Loucy (cell line): ENCODE measurements around the gene IL9.

Source experiments
- H2AFZ ChIP-seq: fragments of 200-600 bp; sonication (generic); 2 replicates; pipeline ENCODE4 v1.6.0; 2016; ENCODE audit warnings: antibody characterized with exemption, mild to moderate bottlenecking, low read length, moderate library complexity
- H3F3A ChIP-seq: fragments of 200-600 bp; 2 replicates; pipeline ENCODE4 v1.6.0; 2016; ENCODE audit warnings: antibody characterized with exemption, low read depth, mild to moderate bottlenecking
- H3K27me3 ChIP-seq: fragments of 200-600 bp; sonication (generic); 2 replicates; pipeline ENCODE4 v1.6.1; 2014; ENCODE audit warnings: low read length, mild to moderate bottlenecking; ENCODE audit not compliant: insufficient read depth, poor library complexity, severe bottlenecking
- H3K36me3 ChIP-seq: fragments of 200-600 bp; sonication (generic); 2 replicates; pipeline ENCODE4 v1.6.1; 2016; ENCODE audit warnings: low read length; ENCODE audit not compliant: insufficient read depth
- H3K4me1 ChIP-seq: fragments of 200-600 bp; sonication (generic); 2 replicates; pipeline ENCODE4 v1.5.1; 2014; ENCODE audit warnings: low read length, mild to moderate bottlenecking; ENCODE audit not compliant: insufficient read depth, poor library complexity, severe bottlenecking
- H3K4me2 ChIP-seq: fragments of 200-600 bp; sonication (generic); 2 replicates; pipeline ENCODE4 v1.6.0; 2014; ENCODE audit warnings: antibody characterized with exemption, low read length, low read depth, mild to moderate bottlenecking; ENCODE audit not compliant: poor library complexity, severe bottlenecking
- H3K4me3 ChIP-seq: fragments of 200-600 bp; sonication (generic); 2 replicates; pipeline ENCODE4 v1.5.1; 2014; ENCODE audit warnings: low read length, mild to moderate bottlenecking, mixed read lengths; ENCODE audit not compliant: poor library complexity, severe bottlenecking
- H3K79me2 ChIP-seq: fragments of 200-600 bp; sonication (generic); 2 replicates; pipeline ENCODE4 v1.6.1; 2014; ENCODE audit warnings: low read length; ENCODE audit not compliant: insufficient read depth
- H3K9ac ChIP-seq: fragments of 200-600 bp; sonication (generic); 2 replicates; pipeline ENCODE4 v1.6.0; 2014; ENCODE audit warnings: mild to moderate bottlenecking, low read depth, low read length, moderate library complexity; ENCODE audit not compliant: poor library complexity, severe bottlenecking
- H3K9me2 ChIP-seq: fragments of 200-600 bp; sonication (generic); replicated peaks from 2 replicates; pipeline ENCODE4 v1.6.1; 2016; ENCODE audit warnings: low read depth, low read length, mixed read lengths
- H3K9me3 ChIP-seq: fragments of 200-600 bp; sonication (generic); 2 replicates; pipeline ENCODE4 v1.6.1; 2014; ENCODE audit warnings: mild to moderate bottlenecking, antibody characterized with exemption, low read length, low read depth; ENCODE audit not compliant: insufficient read depth
- H4K20me1 ChIP-seq: fragments of 200-600 bp; sonication (generic); 2 replicates; pipeline ENCODE4 v1.6.0; 2014; ENCODE audit warnings: antibody characterized with exemption, low read length, mild to moderate bottlenecking; ENCODE audit not compliant: insufficient read depth, poor library complexity, severe bottlenecking
- CTCF ChIP-seq: fragments of 200-600 bp; sonication (generic); conservative IDR thresholded peaks from 2 replicates; pipeline ENCODE4 v1.5.1; 2014; ENCODE audit warnings: mild to moderate bottlenecking, antibody characterized with exemption, low read length
- EZH2phosphoT487 ChIP-seq: fragments of 200-600 bp; IDR thresholded peaks from 2 replicates; pipeline ENCODE4 v1.6.1; 2018; ENCODE audit warnings: antibody characterized with exemption, mild to moderate bottlenecking, moderate library complexity, borderline replicate concordance

The IL9 gene

GRCh38 chr5:135843571-135844337 is 51.9 kb downstream of the IL9 start:
- no peak overlapping the region for H2AFZ ChIP-seq
- H3K36me3 ChIP-seq: no peaks in the 10 kb centered on the region
- H3K4me1 ChIP-seq: no peaks in the 10 kb centered on the region
- H3K4me3 ChIP-seq: no peak overlapping the region
- no peak overlapping the region for H3K4me2 ChIP-seq
- H3K79me2 ChIP-seq: no peaks in the 10 kb centered on the region
- no peak for TF ChIP-seq EZH2phosphoT487
- TF ChIP-seq CTCF: no peak
- H3K27me3 ChIP-seq: no peaks in the 10 kb centered on the region
- no peak overlapping the region for H3K9ac ChIP-seq
- no peaks in the 10 kb centered on the region for H3F3A ChIP-seq
- no peaks in the 10 kb centered on the region for H3K9me3 ChIP-seq
- no peaks in the 10 kb centered on the region for H4K20me1 ChIP-seq
- H3K9me2 ChIP-seq: no peaks in the 10 kb centered on the region

- H2AFZ ChIP-seq: no peak overlapping the region
- H3K4me1 ChIP-seq: no peaks in the 10 kb centered on the region
- no peaks in the 10 kb centered on the region for H3K27me3 ChIP-seq
- no peaks in the 10 kb centered on the region for H4K20me1 ChIP-seq
- no peak overlapping the region for H3K9ac ChIP-seq
- no peaks in the 10 kb centered on the region for H3K79me2 ChIP-seq
- TF ChIP-seq EZH2phosphoT487 (no peak), CTCF (no peak)
- H3K9me3 ChIP-seq: no peaks in the 10 kb centered on the region
- H3K4me3 ChIP-seq: no peak overlapping the region
- no peaks in the 10 kb centered on the region for H3K9me2 ChIP-seq
- no peak overlapping the region for H3K4me2 ChIP-seq
- no peaks in the 10 kb centered on the region for H3F3A ChIP-seq
- H3K36me3 ChIP-seq: no peaks in the 10 kb centered on the region
Measured at GRCh38 chr5:135842737-135843136, 52.9 kb downstream of the IL9 start.
